ENCODE data around the gene MORN1.

MORN1 gene

DNA sequence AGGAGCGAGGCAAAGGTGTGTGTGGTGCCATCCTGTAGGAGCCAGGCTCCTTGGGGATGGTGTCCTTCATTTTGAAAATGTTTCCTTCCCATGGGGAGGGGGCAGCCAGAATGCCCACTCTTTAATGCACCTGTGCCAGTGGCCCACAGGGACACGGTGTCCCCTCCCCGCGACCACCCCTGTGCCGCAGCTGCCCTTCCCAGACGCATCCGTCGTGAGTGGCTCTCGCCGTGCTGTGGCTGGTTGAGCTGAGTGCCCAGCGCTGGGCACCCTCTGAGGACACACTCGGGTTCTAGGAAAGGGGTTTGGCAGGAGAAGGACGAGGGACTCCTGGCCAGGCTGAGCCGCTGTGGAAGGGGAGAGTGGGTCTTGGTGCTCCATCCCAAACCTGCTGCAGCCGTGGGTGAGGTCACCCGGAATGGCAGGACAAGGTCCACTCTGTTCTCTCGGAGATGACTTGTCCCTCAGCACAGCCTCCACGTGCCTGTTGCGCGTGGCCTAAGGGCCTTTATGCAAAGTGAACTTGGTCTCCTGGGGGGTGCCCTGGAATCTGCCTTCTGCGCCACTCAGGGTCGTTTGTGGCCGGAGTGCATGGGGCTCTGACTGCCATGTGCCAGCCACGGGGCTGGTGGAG lies 88.9 kb downstream of the MORN1 start:
- Histone ChIP-seq H3K4me3 (ENCODE audit: low read depth, low read length) (no peak overlapping the region), H3K36me3 (replicated peaks) (peaks cover 40% of the 10 kb centered on the region), H3K27me3 (replicated peaks) (no peaks in the 10 kb centered on the region), H3K27ac (no peak overlapping the region)
- DNase-seq: no peak
- in situ Hi-C loops (cut with HindIII; ENCODE audit: low pct_ligation_motif_present, low sequenced_read_pairs): loop anchor here (25.0 kb wide), 1 partner anchor 90 kb away; no protein-coding TSS in a partner anchor
- no peak for TF ChIP-seq CTCF (IDR thresholded peaks at IDR 0.05; ENCODE audit: low read depth, low read length, missing control alignments)

- TF ChIP-seq CTCF (IDR thresholded peaks at IDR 0.05; ENCODE audit: low read depth, low read length, missing control alignments): no peak
- H3K4me3 ChIP-seq (ENCODE audit: low read depth, low read length): no peak overlapping the region
- DNase-seq: no peak
- H3K27ac ChIP-seq: peak overlapping the region; percentile 65
- H3K36me3 ChIP-seq (replicated peaks): peaks cover 35% of the 10 kb centered on the region
- in situ Hi-C loops (cut with HindIII; ENCODE audit: low pct_ligation_motif_present, low sequenced_read_pairs): loop anchor here (25.0 kb wide), 1 partner anchor 89 kb away; no protein-coding TSS in a partner anchor
- H3K27me3 ChIP-seq (replicated peaks): no peaks in the 10 kb centered on the region
Measured at GRCh38 chr1:2301607-2302291, 89.6 kb downstream of the MORN1 start.

DNA sequence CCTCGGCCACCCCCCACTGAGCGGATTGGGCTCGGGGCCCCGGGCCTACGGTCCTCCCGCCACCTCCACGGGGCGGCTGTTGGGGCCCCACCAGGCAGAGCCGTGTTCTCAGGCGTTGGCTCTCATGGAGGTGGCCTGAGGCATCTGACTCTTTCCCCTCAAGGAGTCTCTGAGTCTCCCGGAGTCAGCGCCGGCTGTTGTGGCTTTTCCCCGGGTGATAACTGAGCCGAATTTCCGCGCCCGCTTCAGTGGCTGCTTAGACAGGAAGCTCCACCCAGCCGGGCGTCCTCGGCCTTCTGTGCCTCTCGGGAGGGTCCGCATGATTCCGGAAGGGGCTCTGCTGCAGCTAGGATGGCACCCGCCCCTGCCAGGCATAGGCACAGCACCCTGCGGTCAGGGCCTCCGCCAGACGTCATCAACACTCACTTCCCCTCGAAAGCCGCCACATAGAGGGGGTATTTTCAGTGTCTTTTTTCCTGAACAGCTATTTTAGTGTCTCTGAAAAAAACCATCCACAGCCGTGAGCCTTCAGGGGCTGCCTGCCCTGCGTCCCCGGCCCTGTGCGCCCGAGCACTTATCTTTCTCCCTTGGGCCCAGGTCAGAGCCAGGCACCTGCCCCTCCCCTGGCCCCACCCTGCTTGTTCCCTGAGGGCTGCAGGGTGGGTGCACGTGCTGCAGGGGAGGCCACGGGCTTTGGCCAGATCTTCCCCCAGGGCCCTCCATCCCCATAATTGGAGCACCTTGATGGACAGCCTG lies 90.3 kb downstream of the MORN1 start:
- peak overlapping the region; percentile 65 for H3K27ac ChIP-seq
- in situ Hi-C loops (cut with HindIII; ENCODE audit: low pct_ligation_motif_present, low sequenced_read_pairs): loop anchor here (25.0 kb wide), 1 partner anchor 89 kb away; no protein-coding TSS in a partner anchor
- no peak overlapping the region for H3K4me3 ChIP-seq (ENCODE audit: low read depth, low read length)
- peak; percentile 60 for DNase-seq
- no peak for TF ChIP-seq CTCF (IDR thresholded peaks at IDR 0.05; ENCODE audit: low read depth, low read length, missing control alignments)
- H3K36me3 ChIP-seq (replicated peaks): peaks cover 28% of the 10 kb centered on the region
- no peaks in the 10 kb centered on the region for H3K27me3 ChIP-seq (replicated peaks)

GRCh38 chr1:2300004-2300771 lies 91.2 kb downstream of the MORN1 start:
- no peak for DNase-seq
- Histone ChIP-seq H3K27ac (peak overlapping the region; percentile 65), H3K27me3 (replicated peaks) (no peaks in the 10 kb centered on the region), H3K36me3 (replicated peaks) (peaks cover 19% of the 10 kb centered on the region), H3K4me3 (ENCODE audit: low read depth, low read length) (no peak overlapping the region)
- in situ Hi-C loops (cut with HindIII; ENCODE audit: low pct_ligation_motif_present, low sequenced_read_pairs): loop anchor here (25.0 kb wide), 1 partner anchor 88 kb away; no protein-coding TSS in a partner anchor
- no peak for TF ChIP-seq CTCF (IDR thresholded peaks at IDR 0.05; ENCODE audit: low read depth, low read length, missing control alignments)

DNA sequence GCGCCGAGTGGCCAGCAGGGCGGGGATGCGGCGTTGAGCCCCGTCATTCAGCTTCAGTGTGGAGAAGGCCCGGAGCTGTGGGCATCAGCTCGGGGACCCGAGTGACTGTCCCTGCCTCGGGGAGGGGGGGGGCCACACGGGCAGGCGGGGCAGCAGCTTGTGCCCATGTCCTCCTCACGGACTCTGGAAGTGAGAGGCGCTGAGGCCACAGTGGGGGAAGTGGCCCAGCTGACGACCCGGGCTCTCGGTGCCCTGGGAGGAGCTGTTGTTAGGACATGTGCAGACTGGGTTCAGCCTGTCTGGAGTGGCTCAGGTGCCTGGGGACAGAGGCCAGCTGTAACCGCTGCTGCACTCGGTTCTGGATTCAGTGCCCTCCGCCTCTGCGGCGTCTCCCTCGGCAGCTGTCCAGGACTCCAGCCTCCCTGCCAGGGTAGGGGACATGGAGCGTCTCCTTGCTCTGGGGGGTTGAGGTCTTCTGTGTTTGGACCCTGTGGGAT lies 92.2 kb downstream of the MORN1 start:
- TF ChIP-seq CTCF (IDR thresholded peaks at IDR 0.05; ENCODE audit: low read depth, low read length, missing control alignments): no peak
- no peak overlapping the region for H3K27ac ChIP-seq
- in situ Hi-C loops (cut with HindIII; ENCODE audit: low pct_ligation_motif_present, low sequenced_read_pairs): no loop called here
- H3K4me3 ChIP-seq (ENCODE audit: low read depth, low read length): no peak overlapping the region
- H3K36me3 ChIP-seq (replicated peaks): peaks cover 9% of the 10 kb centered on the region
- no peak for DNase-seq
- no peaks in the 10 kb centered on the region for H3K27me3 ChIP-seq (replicated peaks)
